NCI-H2081 (cell line): ENCODE measurements around the gene RNGTT.
"Not testable (repeated sequence)": the region's sequence is repeated elsewhere in the genome, so short reads cannot be mapped to it uniquely, and the experiment has no call there.

Source experiments
- DNase-seq, 2 experiments: peaks; one replicate each; lab custom pipeline; 2025; lab: John Stamatoyannopoulos, UW

The RNGTT gene

GRCh38 chr6:88864359-88865054 is 98.9 kb downstream of the RNGTT start:
- DNase-seq = peak in 1 of 2 experiments; percentile 31

GRCh38 chr6:88860310-88860709 is 103.1 kb downstream of the RNGTT start:
- no peak for DNase-seq

DNA sequence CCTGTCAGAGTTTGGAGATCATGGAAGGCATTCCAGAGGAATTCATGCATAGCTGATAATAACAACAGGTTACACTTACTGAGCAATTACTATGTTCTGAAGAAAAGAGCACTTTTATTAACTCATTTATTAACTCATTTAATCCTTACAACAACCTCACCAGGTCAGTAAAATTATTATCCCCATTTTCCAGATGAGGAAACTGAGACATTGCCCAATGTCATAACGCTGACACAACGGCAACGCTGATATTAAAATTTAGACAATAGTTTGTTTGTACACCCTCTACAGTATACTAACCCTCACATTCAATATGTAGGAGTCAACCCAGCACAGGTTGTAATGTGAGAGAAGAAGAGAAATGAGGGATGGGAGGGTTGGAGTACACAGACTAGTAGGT is 105.0 kb downstream of the RNGTT start:
- no peak for DNase-seq

GRCh38 chr6:88856566-88856965 is 106.9 kb downstream of the RNGTT start:
- no peak for DNase-seq

DNA sequence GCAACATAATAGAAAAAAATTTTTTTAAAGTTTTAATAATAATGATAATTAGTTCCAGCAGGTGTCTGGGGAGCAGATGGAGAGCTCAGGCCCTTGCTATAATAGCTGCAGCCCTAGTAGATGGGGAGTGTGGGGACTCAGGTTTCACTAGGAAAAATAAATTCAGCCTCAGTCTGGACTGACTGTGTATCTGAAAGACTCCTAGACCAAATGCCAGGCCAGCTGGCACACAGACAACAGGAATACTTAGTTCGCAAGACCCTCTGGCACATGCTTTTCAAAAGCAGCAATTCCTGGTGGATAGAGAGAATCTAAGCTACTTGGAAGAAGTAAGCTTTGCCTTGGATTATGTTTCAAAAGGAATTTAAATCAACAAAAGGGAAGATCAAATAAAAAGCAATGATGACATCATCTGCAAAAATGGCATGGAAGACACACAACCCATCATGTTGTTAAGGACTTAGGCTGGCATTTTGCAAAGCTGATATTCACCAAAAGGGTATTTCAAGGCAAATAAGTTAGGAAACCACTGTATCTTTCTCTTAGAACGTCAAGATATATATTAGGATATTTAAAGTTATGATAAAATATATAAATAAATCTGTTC is 107.8 kb downstream of the RNGTT start:
- peak; percentile 36 to 77 for DNase-seq

DNA sequence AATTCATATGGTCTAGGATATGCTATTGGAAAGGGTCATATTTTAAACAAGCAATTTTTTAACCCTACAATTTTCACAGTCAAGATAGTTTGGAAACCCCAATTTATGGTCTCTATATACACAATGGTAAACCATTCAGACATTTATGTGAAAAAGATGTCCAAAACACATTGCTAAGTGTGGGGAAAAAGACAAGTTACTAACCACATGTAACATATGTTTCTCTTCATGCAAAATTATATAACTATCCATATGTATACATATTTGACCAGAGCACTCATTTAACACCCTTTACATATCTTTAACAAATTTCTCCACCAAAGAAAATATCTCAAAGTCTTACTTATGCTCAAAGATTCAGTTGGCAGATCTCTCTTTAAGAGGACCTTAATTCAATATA is 110.6 kb downstream of the RNGTT start:
- DNase-seq = no peak

DNA sequence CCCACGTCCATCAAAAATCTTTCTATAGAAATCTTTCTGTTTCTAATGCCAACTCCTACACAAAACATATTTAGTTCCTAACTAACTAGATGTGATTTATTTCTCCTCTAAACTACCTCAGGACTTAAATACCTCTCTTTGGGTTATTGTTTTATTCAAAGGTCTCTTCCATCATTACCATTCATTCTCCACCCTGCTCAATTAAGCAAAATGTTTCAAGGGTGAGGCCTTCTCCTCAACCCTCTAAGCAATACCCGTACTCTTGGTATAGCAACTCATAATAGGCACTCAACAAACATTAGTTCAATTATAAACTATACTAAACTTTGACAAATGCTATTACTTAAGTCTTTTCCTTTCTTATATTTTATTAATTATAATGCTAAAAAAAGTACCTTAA is 111.4 kb downstream of the RNGTT start:
- DNase-seq = no peak

DNA sequence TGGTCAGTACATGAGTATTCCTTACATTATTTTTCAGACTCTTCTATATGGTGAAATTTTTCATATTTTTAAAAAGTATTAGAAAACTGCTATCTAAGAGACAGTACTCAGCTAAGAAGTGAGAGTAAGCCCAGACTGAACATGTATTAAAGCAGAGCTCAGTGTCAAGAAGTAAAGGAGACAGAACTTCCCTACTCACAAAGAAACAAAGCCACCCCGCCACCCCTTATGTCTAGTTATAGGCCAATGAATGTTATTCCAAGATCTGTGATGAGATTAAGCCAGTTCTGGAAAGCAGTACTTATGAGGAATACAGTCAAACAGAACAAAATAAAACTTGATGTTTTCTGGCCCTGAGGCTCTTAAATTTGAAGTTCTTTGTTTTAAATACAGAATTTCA is 114.5 kb downstream of the RNGTT start:
- DNase-seq = no peak

- no peak for DNase-seq
These were observed 120.4 kb downstream of the RNGTT start for GRCh38 chr6:88843040-88843439.

DNA sequence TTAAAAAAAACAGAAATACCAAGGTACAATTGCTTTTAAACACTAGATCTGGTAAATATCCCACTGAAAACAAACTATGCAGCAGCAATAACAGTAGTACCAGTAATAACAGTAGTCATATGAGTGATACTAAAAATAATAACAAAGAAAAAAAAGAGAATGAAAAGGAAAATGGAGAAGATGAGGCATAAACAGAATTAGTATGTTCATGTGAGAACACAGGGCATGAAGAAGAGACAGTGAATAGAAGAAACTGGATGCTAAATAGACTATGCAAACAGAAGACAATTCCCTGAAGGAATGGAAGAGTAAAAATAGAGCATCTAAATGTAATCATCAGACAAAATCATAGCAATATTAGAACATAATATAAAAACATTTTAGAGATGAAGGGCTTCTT is 121.1 kb downstream of the RNGTT start:
- no peak for DNase-seq

DNA sequence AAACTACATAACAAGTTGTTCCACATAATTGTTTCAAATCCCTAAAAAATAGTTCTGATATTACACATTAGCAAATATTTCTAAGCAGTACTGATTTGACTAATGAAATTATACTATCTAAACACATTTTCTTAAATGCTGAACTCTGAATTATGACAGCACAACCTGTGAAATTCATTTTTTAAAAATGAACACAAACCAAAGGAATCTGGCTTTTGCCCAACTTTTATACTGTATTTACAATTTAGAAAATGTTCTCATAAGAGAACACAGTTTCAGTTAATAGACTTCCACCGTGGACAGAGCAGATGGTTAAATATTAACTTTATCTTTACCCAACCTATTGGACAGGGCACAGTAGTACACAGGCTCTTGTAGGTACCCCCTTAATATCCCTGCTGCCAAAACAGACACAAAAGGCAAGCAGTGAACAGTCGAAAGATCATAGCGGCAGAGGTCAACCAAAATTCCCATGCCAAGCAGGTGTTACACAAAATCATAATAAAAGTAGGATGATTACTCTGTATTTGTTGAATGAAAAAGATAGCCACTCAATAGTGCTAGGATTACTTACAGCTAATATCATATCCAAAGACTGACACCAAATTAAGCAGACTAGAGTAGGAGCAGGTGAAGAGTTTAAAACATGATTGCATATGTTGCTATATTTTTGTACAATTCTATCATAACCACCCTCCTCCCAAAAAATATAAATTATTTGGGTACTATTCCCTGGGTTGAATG is 122.5 kb downstream of the RNGTT start:
- DNase-seq = no peak

- DNase-seq = no peak
These were observed 123.1 kb downstream of the RNGTT start for GRCh38 chr6:88840289-88840688.

DNA sequence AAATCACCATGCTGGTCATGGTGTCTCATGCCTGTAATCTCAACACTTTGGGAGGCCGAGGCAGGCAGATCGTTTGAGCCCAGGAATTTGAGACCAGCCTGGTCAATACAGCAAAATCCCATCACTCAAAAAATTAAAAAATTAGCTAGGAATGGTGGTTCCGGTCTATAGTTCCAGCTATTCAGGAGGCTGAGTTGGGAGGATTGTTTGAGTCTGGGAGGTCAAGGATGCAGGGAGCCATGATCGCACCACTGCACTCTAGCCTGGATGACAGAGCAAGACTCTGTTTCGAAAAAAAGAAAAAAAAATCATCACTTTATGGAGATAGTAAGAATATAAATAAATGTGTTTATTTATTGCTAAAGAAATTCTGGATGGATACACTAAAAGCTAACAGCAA is 124.1 kb downstream of the RNGTT start:
- DNase-seq = no peak

DNA sequence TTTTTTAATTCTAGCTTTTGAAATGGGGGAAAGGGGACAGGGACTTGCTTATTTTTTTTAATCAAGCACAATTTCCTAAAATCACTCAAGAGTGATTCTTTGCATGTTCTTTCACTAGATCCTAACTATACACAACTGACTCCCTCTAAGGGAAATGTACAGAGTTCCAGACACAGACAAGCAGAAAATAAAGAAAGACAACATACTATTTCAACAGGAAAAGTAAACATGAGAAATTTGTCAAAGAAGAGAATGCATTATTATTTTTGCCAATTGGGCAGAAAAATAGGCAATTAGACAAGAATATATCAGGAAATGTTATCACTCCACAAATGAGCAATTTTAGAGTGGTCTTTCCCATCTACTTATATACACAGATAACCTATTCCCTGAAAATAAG is 128.2 kb downstream of the RNGTT start:
- no peak for DNase-seq

DNA sequence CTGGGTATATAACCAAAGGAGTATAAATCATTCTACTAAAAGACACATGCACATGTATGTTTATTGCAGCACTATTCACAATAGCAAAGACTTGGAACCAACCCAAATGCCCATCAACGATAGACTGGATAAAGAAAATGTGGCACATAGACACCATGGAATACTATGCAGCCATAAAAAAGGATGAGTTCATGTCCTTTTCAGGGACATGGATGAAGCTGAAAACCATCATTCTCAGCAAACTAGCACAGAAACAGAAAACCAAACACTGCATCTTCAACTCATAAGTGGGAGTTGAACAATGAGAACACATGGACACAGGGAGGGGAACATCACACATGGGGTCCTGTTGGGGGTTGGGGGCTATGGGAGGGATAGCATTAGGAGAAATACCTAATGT is 130.3 kb downstream of the RNGTT start:
- not testable (repeated sequence) for DNase-seq

DNA sequence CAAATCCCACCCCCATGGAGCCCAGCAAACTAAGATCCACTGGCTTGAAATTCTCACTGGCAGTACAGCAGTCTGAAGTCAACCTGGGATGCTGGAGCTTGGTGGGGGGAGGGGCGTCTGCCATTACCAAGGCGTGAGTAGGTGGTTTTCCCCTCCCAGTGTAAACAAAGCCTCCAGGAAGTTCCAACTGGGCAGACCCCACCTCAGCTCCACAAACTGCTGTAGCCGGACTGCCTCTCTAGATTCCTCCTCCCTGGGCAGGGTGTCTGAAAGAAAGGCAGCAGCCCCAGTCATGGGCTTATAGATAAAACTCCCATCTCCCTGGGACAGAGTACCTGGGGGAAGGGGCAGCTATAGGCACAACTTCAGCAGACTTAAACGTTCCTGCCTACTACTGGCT is 135.8 kb downstream of the RNGTT start:
- DNase-seq = not testable (repeated sequence)

DNA sequence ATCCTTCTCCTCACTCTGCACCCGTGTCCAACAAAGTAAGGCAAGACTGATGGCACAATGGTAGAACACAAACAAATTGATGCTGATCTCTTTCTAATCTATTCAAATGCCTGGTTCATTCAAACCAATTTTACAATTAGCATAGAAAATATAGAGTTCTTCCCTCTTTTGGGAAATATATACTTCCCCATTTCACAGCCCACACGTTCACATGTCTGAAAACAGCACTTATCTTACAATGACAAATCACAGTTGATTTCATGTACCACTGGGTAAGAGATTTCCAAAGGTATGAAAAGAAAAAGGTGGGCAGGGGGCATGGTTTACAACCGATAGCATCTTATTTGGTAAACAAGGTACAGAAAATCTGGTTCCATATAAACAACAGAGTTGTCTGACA is 137.6 kb downstream of the RNGTT start:
- no peak for DNase-seq

DNA sequence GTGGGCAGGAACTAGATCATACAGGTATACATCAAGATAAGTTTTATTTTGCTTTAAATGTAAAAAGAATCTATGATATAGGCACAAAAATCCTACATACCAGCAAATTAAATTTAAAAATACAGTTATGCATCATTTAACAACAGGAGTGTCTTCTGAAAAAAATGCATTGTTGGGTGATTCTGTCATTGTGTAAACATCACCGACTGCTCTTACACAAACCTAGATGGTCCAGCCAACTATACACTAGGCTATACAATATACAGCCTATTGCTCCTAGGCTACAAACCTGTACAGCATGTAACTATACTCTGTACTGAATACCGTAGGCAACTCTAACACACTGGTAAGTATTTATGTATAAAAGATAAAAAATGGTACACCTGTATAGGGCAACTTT is 139.4 kb downstream of the RNGTT start:
- DNase-seq = no peak

DNA sequence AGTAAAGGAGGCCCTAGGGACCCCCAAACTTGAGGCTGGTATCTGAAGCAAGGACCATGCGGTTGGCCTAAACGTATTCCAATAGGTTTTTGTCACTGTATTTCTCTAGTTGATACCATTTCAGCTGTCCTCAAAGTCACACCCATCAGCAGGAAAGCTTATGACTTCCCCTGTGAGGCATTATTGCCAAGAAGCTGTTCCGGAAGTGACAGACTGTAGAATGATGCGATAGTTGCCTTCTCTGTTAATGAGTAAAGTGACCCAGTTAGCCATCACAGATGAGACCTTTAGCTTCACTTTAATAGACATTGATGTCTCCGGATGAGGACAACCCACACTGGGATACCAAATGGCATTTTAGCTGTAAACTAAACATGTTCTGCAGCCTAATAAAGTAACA is 147.9 kb downstream of the RNGTT start:
- no peak for DNase-seq

DNA sequence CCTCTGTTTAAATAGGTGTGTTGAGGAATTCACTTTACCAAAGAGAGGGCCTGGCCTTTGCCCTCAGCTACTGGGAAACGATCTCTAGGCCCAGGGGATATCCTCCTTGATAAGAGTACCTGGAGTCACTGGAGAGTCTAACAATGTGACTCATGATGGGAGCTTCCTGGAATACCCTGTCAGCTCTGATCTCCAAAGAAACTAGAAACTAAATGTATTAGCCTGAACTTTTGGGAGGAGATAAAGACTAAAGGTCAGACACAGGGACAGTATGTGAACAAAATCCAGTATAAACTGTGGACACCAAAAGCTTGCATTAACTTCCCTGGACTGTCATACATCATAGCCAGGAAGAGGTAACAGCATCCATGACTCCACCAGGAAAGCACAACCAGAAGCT is 148.5 kb downstream of the RNGTT start:
- DNase-seq = no peak

GRCh38 chr6:88813045-88813444 is 150.4 kb downstream of the RNGTT start:
- peak; percentile 0 to 27 for DNase-seq

GRCh38 chr6:88810701-88811100 is 152.7 kb downstream of the RNGTT start:
- no peak for DNase-seq

DNA sequence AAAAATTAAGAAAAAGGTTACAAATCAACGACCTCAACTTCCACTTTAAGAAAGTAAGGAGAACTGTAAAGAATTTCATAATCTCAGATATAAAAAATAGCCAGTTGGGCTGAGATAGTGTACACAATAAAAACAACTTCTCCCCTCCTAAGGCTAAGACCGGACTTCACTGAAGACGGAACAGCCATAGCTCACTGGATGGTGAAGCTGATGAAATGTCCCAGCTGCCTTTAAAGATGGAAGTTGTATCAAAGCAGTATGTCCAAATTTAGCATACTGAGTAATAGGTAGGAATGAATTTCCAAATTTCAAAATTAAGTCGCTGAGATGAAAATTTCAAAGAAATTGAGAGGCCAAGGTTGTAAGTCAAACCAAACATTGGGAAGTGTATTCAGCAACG is 153.3 kb downstream of the RNGTT start:
- no peak for DNase-seq
